ENCODE results near the gene HMOX1.

The HMOX1 gene

GRCh38 chr22:35406443-35406842 lies 25.5 kb downstream of the HMOX1 start:
- no peak for DNase-seq (ENCODE audit: low spot score)

GRCh38 chr22:35407362-35407761 lies 26.5 kb downstream of the HMOX1 start:
- no peak for DNase-seq (ENCODE audit: low spot score)

- no peak for DNase-seq (ENCODE audit: low spot score)
Observed at GRCh38 chr22:35409783-35410662, 29.1 kb downstream of the HMOX1 start.

GRCh38 chr22:35410663-35411034 lies 29.8 kb downstream of the HMOX1 start:
- no peak for DNase-seq (ENCODE audit: low spot score)

GRCh38 chr22:35411102-35411501 lies 30.2 kb downstream of the HMOX1 start:
- DNase-seq (ENCODE audit: low spot score) = no peak

- no peak for DNase-seq (ENCODE audit: low spot score)
Observed at GRCh38 chr22:35413624-35414023, 32.7 kb downstream of the HMOX1 start.

- DNase-seq (ENCODE audit: low spot score) = no peak
Observed at GRCh38 chr22:35417606-35418005, 36.7 kb downstream of the HMOX1 start.

- DNase-seq (ENCODE audit: low spot score) = peak; percentile 57
Observed at GRCh38 chr22:35418088-35418487, 37.2 kb downstream of the HMOX1 start.

- no peak for DNase-seq (ENCODE audit: low spot score)
Observed at GRCh38 chr22:35418731-35419130, 37.8 kb downstream of the HMOX1 start.

GRCh38 chr22:35419756-35420155 lies 38.9 kb downstream of the HMOX1 start:
- DNase-seq (ENCODE audit: low spot score) = no peak

GRCh38 chr22:35421121-35421520 lies 40.2 kb downstream of the HMOX1 start:
- no peak for DNase-seq (ENCODE audit: low spot score)

GRCh38 chr22:35422145-35422544 lies 41.2 kb downstream of the HMOX1 start:
- DNase-seq (ENCODE audit: low spot score) = no peak

- no peak for DNase-seq (ENCODE audit: low spot score)
Observed at GRCh38 chr22:35422936-35423335, 42.0 kb downstream of the HMOX1 start.

GRCh38 chr22:35424081-35424480 lies 43.2 kb downstream of the HMOX1 start:
- no peak for DNase-seq (ENCODE audit: low spot score)

- DNase-seq (ENCODE audit: low spot score) = no peak
Observed at GRCh38 chr22:35424761-35425160, 43.9 kb downstream of the HMOX1 start.

- DNase-seq (ENCODE audit: low spot score) = no peak
Observed at GRCh38 chr22:35425546-35425945, 44.6 kb downstream of the HMOX1 start.

- no peak for DNase-seq (ENCODE audit: low spot score)
Observed at GRCh38 chr22:35425971-35426800, 45.3 kb downstream of the HMOX1 start.

- DNase-seq (ENCODE audit: low spot score) = no peak
Observed at GRCh38 chr22:35426801-35427140, 45.9 kb downstream of the HMOX1 start.

- DNase-seq (ENCODE audit: low spot score) = peak; percentile 97
Observed at GRCh38 chr22:35430897-35431322, 50.0 kb downstream of the HMOX1 start.

GRCh38 chr22:35431483-35432227 lies 50.8 kb downstream of the HMOX1 start:
- DNase-seq (ENCODE audit: low spot score) = no peak

GRCh38 chr22:35432228-35432905 lies 51.5 kb downstream of the HMOX1 start:
- no peak for DNase-seq (ENCODE audit: low spot score)
